Ovary (tissue), 9 donors: ENCODE data around the gene URM1. TPM values are rescaled to one million over a fixed set of nuclear protein-coding genes. Genes with fewer than 3 reads are reported as not detected.

Experiments used
- DNase-seq, 5 donors: peaks; one replicate each; pipeline ENCODE4 v3.0.0-alpha.2; 2019 to 2020
- H3K27ac ChIP-seq, 2 donors: fragments of 200-600 bp; one replicate each; pipeline versions ENCODE4 v1.5.1 to v1.8.0; 2019 to 2022
- H3K27me3 ChIP-seq: fragments of 200-600 bp; one replicate; pipeline ENCODE4 v1.8.0; 2022
- H3K36me3 ChIP-seq: fragments of 200-600 bp; sonication (generic); one replicate; pipeline ENCODE4 v1.5.1; 2019
- H3K4me1 ChIP-seq: one replicate; pipeline ENCODE4 v1.8.1; 2013; ENCODE audit warnings: mild to moderate bottlenecking, moderate library complexity; ENCODE audit not compliant: insufficient read depth
- H3K4me3 ChIP-seq: fragments of 200-600 bp; sonication (generic); one replicate; pipeline ENCODE4 v1.5.1; 2017
- H3K9me3 ChIP-seq, 2 donors: fragments of 200-600 bp in 1 of 2; sonication (generic) in 1 of 2; one replicate each; pipeline versions ENCODE4 v1.5.1 to v1.8.1; 2013 to 2019; ENCODE audit warnings: mild to moderate bottlenecking in 1 of 2, moderate library complexity in 1 of 2
- EP300 ChIP-seq: sonication (generic); formaldehyde crosslinking; IDR thresholded peaks from one replicate; pipeline ENCODE4 v1.6.1; 2017; ENCODE audit warnings: antibody characterized with exemption
- POLR2A ChIP-seq: fragments of 450-650 bp; IDR thresholded peaks from one replicate; pipeline ENCODE4 v1.6.1; 2017; ENCODE audit warnings: antibody characterized with exemption, mild to moderate bottlenecking, moderate library complexity
- WGBS, 3 donors: extraction: QIAGEN DNeasy Blood & Tissue Kit in 1 of 3; methylation state at CpG; one replicate each; pipeline versions ENCODE4 v1.1.5 to v1.1.7; 2013 to 2017; 5-methylcytosine and 5-hydroxymethylcytosine counted together
- intact Hi-C, 4 donors: fragments of 100-400 bp; cut with DNase I; formaldehyde crosslinking; loops; one replicate each; pipeline versions ENCODE4 v1.11.0 to v1.15.1; 2022 to 2023
- polyA plus RNA-seq, 2 donors: library from polyadenylated mRNA; stranded (reverse); fragments of 200-250 nt in 1 of 2; fragments of 350-450 nt in 1 of 2; fragmentation: Illumina TruSeq in 1 of 2; extraction: RNeasy Lipid Tissue Mini Kit (QIAGEN cat#74804) in 1 of 2; gene quantifications; one replicate each; pipeline ENCODE4 v1.2.3, GENCODE V29; 2013 to 2014
- total RNA-seq, 7 donors: library from RNA; depleted of rRNA in 2 of 7; stranded (reverse); fragments of >200 nt in 2 of 7; fragmentation: NEBNext Ultra II Directional in 3 of 7; extraction: Animal tissue kit (Norgen Biotek cat#: 25700) in 3 of 7; gene quantifications; one replicate each; pipeline versions ENCODE4 v1.1.0 to v1.2.4, GENCODE V29; 2016 to 2023
- TF ChIP-seq, protein P1 (sequence below), 3 donors: fragments of 450-650 bp in 2 of 3; fragments of 200-600 bp in 1 of 3; IDR thresholded peaks; one replicate each; pipeline versions ENCODE4 v1.5.1 to v1.8.0; 2016 to 2022; ENCODE audit warnings: antibody characterized with exemption in 3 of 3, mild to moderate bottlenecking in 1 of 3
- donor health status: DM: no; HTN: no; CAD: no; lungs with moderate emphysema.
- donor health status: DM: no; HTN: no; CAD: no.
- donor health status: Bipolar disorder and iron deficiency.
- donor health status: DM: yes; HTN: yes; CAD: no.
- donor health status: DM: no; HTN: no; CAD: no.
- donor health status: DM: yes; HTN: yes; CAD: no.

The URM1 gene
- total and polyA plus RNA-seq, 9 donors, result 20.5 to 51.4 (median 36.0) TPM

- H3K4me1 ChIP-seq, result peaks cover 6% of the 10 kb centered on the region
- H3K27ac ChIP-seq, result no peak overlapping the region
- TF ChIP-seq, protein P1, sequence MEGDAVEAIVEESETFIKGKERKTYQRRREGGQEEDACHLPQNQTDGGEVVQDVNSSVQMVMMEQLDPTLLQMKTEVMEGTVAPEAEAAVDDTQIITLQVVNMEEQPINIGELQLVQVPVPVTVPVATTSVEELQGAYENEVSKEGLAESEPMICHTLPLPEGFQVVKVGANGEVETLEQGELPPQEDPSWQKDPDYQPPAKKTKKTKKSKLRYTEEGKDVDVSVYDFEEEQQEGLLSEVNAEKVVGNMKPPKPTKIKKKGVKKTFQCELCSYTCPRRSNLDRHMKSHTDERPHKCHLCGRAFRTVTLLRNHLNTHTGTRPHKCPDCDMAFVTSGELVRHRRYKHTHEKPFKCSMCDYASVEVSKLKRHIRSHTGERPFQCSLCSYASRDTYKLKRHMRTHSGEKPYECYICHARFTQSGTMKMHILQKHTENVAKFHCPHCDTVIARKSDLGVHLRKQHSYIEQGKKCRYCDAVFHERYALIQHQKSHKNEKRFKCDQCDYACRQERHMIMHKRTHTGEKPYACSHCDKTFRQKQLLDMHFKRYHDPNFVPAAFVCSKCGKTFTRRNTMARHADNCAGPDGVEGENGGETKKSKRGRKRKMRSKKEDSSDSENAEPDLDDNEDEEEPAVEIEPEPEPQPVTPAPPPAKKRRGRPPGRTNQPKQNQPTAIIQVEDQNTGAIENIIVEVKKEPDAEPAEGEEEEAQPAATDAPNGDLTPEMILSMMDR (IDR thresholded peaks at IDR 0.05), result no peak
- TF ChIP-seq EP300 (no peak), POLR2A (no peak)
- no peaks in the 10 kb centered on the region for H3K9me3 ChIP-seq
- H3K4me3 ChIP-seq, result no peak overlapping the region
- intact Hi-C loops, result no loop called here
- H3K27me3 ChIP-seq, result no peaks in the 10 kb centered on the region
- DNase-seq, result no peak
- 88 to 94% (median 92%) methylated on average over 15 of the region's 15 CpGs for WGBS, 3 donors
- H3K36me3 ChIP-seq, result no peaks in the 10 kb centered on the region
Observed at GRCh38 chr9:128424268-128424780, 53.1 kb downstream of the URM1 start.

GRCh38 chr9:128428644-128429512 lies 57.7 kb downstream of the URM1 start:
- Histone ChIP-seq H3K27ac (no peak overlapping the region), H3K9me3 (no peaks in the 10 kb centered on the region), H3K27me3 (no peaks in the 10 kb centered on the region), H3K36me3 (no peaks in the 10 kb centered on the region), H3K4me3 (no peak overlapping the region), H3K4me1 (no peaks in the 10 kb centered on the region)
- DNase-seq, result no peak
- intact Hi-C loops, result no loop called here
- TF ChIP-seq, protein P1 (IDR thresholded peaks at IDR 0.05), result no peak
- TF ChIP-seq POLR2A, result no peak
- no peak for TF ChIP-seq EP300
- WGBS, 3 donors, result 47 to 60% (median 59%) methylated on average over 22 of the region's 22 CpGs

- H3K36me3 ChIP-seq, result no peaks in the 10 kb centered on the region
- no peak for TF ChIP-seq EP300
- TF ChIP-seq, protein P1 (IDR thresholded peaks at IDR 0.05), result no peak
- no peak for TF ChIP-seq POLR2A
- no peaks in the 10 kb centered on the region for H3K4me1 ChIP-seq
- 84 to 88% (median 87%) methylated on average over 13 of the region's 13 CpGs for WGBS, 3 donors
- intact Hi-C loops, result no loop called here
- H3K27me3 ChIP-seq, result no peaks in the 10 kb centered on the region
- H3K9me3 ChIP-seq, result no peaks in the 10 kb centered on the region
- no peak for DNase-seq
- no peak overlapping the region for H3K4me3 ChIP-seq
- H3K27ac ChIP-seq, result no peak overlapping the region
Observed at GRCh38 chr9:128429513-128430086, 58.4 kb downstream of the URM1 start.

DNA sequence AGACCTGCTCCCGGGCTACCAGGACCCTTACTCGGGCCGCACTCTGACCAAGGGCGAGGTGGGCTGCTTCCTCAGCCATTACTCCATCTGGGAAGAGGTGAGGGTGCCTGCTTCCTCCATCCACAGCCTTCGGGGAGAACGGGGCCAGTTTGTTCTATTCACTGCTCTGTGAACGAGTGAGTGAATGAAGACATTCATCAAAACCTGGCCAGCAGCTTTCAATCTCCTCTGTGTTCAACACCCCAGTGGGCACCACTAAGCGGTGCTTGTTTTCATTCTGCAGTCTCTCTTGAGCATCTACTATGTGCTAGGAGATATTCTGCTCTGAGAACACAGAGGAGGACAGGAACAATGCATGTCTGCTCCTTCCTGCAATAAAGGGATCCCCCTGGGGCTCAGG lies 60.0 kb downstream of the URM1 start:
- DNase-seq, result no peak
- Histone ChIP-seq H3K36me3 (no peaks in the 10 kb centered on the region), H3K9me3 (no peaks in the 10 kb centered on the region), H3K4me3 (no peak overlapping the region), H3K27ac (no peak overlapping the region), H3K4me1 (no peaks in the 10 kb centered on the region), H3K27me3 (no peaks in the 10 kb centered on the region)
- intact Hi-C loops, result no loop called here
- 90 to 93% (median 93%) methylated on average over 8 of the region's 8 CpGs for WGBS, 3 donors
- no peak for TF ChIP-seq POLR2A

- TF ChIP-seq, protein P1 (IDR thresholded peaks at IDR 0.05), result no peak
- no peak for TF ChIP-seq POLR2A
- TF ChIP-seq EP300, result no peak
- 86 to 91% (median 90%) methylated on average over 14 to 17 of the region's 17 CpGs for WGBS, 3 donors
- Histone ChIP-seq H3K4me1 (peaks cover 4% of the 10 kb centered on the region), H3K4me3 (no peak overlapping the region), H3K36me3 (no peaks in the 10 kb centered on the region), H3K27ac (no peak overlapping the region), H3K9me3 (no peaks in the 10 kb centered on the region), H3K27me3 (no peaks in the 10 kb centered on the region)
- no peak for DNase-seq
- intact Hi-C loops, result no loop called here
Observed at GRCh38 chr9:128434340-128434739, 63.2 kb downstream of the URM1 start.
